ENCODE results near the gene ABCA2. TPM values are rescaled to one million over a fixed set of nuclear protein-coding genes. Genes with fewer than 3 reads are reported as not detected.

The ABCA2 gene
- total and polyA plus RNA-seq, 12 donors = 2.9 to 150 (median 31.5) TPM

- Histone ChIP-seq H3K27me3 (no peaks in the 10 kb centered on the region), H3K4me3 (no peak overlapping the region), H3K9me3 (replicated peaks in 1 of 3) (no peaks in the 10 kb centered on the region), H3K27ac (no peak overlapping the region), H3K36me3 (replicated peaks in 1 of 2) (no peaks in the 10 kb centered on the region), H3K4me1 (replicated peaks in 1 of 2) (peaks cover 0 to 8% of the 10 kb centered on the region in 2 donors)
- 75 to 93% (median 85%) methylated on average over 3 to 17 of the region's 17 CpGs for WGBS, 4 donors
- intact Hi-C loops (cut with DNase I) = no loop called here
- no peak for DNase-seq
- no peak for TF ChIP-seq POLR2A (IDR thresholded peaks at IDR 0.05)
- TF ChIP-seq, protein P1, sequence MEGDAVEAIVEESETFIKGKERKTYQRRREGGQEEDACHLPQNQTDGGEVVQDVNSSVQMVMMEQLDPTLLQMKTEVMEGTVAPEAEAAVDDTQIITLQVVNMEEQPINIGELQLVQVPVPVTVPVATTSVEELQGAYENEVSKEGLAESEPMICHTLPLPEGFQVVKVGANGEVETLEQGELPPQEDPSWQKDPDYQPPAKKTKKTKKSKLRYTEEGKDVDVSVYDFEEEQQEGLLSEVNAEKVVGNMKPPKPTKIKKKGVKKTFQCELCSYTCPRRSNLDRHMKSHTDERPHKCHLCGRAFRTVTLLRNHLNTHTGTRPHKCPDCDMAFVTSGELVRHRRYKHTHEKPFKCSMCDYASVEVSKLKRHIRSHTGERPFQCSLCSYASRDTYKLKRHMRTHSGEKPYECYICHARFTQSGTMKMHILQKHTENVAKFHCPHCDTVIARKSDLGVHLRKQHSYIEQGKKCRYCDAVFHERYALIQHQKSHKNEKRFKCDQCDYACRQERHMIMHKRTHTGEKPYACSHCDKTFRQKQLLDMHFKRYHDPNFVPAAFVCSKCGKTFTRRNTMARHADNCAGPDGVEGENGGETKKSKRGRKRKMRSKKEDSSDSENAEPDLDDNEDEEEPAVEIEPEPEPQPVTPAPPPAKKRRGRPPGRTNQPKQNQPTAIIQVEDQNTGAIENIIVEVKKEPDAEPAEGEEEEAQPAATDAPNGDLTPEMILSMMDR (IDR thresholded peaks at IDR 0.05) = no peak
Measured at GRCh38 chr9:136969150-136969549, 58.9 kb downstream of the ABCA2 start.

GRCh38 chr9:136968333-136969127 is 59.5 kb downstream of the ABCA2 start:
- H3K9me3 ChIP-seq (replicated peaks in 1 of 3) = no peaks in the 10 kb centered on the region
- H3K4me3 ChIP-seq = no peak overlapping the region
- no peaks in the 10 kb centered on the region for H3K27me3 ChIP-seq
- intact Hi-C loops (cut with DNase I) = no loop called here
- H3K4me1 ChIP-seq (replicated peaks in 1 of 2) = peaks cover 0 to 8% of the 10 kb centered on the region in 2 donors
- no peak overlapping the region for H3K27ac ChIP-seq
- TF ChIP-seq, protein P1 (IDR thresholded peaks at IDR 0.05) = no peak
- no peak for TF ChIP-seq POLR2A (IDR thresholded peaks at IDR 0.05)
- WGBS, 4 donors = 74 to 80% (median 75%) methylated on average over 7 to 17 of the region's 17 CpGs
- DNase-seq = no peak
- no peaks in the 10 kb centered on the region for H3K36me3 ChIP-seq (replicated peaks in 1 of 2)

DNA sequence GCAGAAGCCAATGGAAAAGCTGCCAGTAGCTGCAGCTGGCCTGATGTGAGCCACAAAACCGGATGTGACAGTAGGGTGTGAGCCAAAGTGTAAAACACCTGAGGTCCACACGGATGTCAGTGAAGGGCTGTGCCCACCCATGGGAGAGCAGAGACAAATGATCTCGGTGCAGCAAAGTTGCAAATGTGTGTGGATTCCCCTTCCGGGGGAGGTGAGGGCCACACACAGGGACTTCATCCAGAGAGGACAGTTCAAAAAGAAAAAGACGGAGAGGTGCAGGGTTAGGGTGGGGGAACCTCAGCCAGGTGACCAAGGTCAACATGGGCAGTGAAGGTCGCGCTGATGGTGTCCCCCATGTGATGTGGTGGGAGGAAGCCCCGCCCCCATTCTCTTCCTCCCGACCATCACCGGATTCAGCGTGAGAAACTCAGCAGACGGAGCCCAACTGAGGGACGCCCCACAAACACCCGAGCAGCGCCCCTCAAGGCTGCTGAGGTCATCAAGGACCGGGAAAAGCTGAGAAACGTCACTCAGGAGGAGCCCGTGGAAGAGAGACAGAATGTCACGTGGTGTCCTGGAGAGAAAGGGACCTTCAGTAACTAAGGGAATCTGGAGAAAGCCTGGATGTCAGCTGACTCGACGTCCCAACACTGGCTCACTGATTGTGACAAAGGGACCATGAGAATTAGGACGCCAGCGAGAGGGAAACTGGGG is 62.1 kb downstream of the ABCA2 start:
- Histone ChIP-seq H3K4me1 (replicated peaks in 1 of 2) (peaks cover 0 to 8% of the 10 kb centered on the region in 2 donors), H3K27ac (no peak overlapping the region), H3K36me3 (replicated peaks in 1 of 2) (no peaks in the 10 kb centered on the region), H3K9me3 (replicated peaks in 1 of 3) (no peaks in the 10 kb centered on the region), H3K27me3 (no peaks in the 10 kb centered on the region), H3K4me3 (peak overlapping the region in 1 of 4 donors; percentile 28)
- DNase-seq = peak in 6 of 7 donors; percentile 62 to 83 (median 68)
- intact Hi-C loops (cut with DNase I) = no loop called here
- WGBS, 4 donors = 13 to 20% (median 18%) methylated on average over 19 to 23 of the region's 23 CpGs
- TF ChIP-seq, protein P1 (IDR thresholded peaks at IDR 0.05) = no peak
- no peak for TF ChIP-seq POLR2A (IDR thresholded peaks at IDR 0.05)

GRCh38 chr9:136964833-136965422 is 63.1 kb downstream of the ABCA2 start:
- 85 to 92% (median 88%) methylated on average over 26 of the region's 26 CpGs for WGBS, 4 donors

More at GRCh38 chr9:136964833-136965422, 63.1 kb downstream of the ABCA2 start:
- intact Hi-C loops (cut with DNase I) = no loop called here
- Histone ChIP-seq H3K4me1 (replicated peaks in 1 of 2) (peaks cover 0 to 8% of the 10 kb centered on the region in 2 donors), H3K27me3 (no peaks in the 10 kb centered on the region), H3K4me3 (no peak overlapping the region), H3K36me3 (replicated peaks in 1 of 2) (no peaks in the 10 kb centered on the region), H3K27ac (no peak overlapping the region), H3K9me3 (replicated peaks in 1 of 3) (no peaks in the 10 kb centered on the region)
- DNase-seq = no peak
- TF ChIP-seq POLR2A (IDR thresholded peaks at IDR 0.05) = no peak
- TF ChIP-seq, protein P1 (IDR thresholded peaks at IDR 0.05) = no peak
